ACC112 (cell line): Measurements from ENCODE around the gene PUS3.
"Not testable (repeated sequence)": the region's sequence is repeated elsewhere in the genome, so short reads cannot be mapped to it uniquely, and the experiment has no call there.

Source experiments
- H2AFZ ChIP-seq: fragments of 200-600 bp; sonication (generic); one replicate; pipeline ENCODE4 v1.6.0; 2017; ENCODE audit warnings: antibody characterized with exemption, low read length; ENCODE audit not compliant: unreplicated experiment
- H3K27ac ChIP-seq: fragments of 200-600 bp; sonication (generic); 2 replicates; pipeline ENCODE4 v1.5.1; 2014; ENCODE audit warnings: low read depth, mild to moderate bottlenecking, antibody characterized with exemption, low read length, moderate library complexity
- H3K27me3 ChIP-seq: fragments of 200-600 bp; sonication (generic); 2 replicates; pipeline ENCODE4 v1.6.1; 2014; ENCODE audit warnings: mild to moderate bottlenecking, antibody characterized with exemption, low read length, moderate library complexity, mixed read lengths; ENCODE audit not compliant: insufficient read depth
- H3K36me3 ChIP-seq: fragments of 200-600 bp; sonication (generic); 2 replicates; pipeline ENCODE4 v1.6.1; 2016; ENCODE audit warnings: mild to moderate bottlenecking, antibody characterized with exemption, low read length, moderate library complexity, mixed read lengths; ENCODE audit not compliant: insufficient read depth
- H3K4me1 ChIP-seq: fragments of 200-600 bp; sonication (generic); one replicate; pipeline ENCODE4 v1.6.1; 2016; ENCODE audit warnings: low read length, mixed read lengths; ENCODE audit not compliant: insufficient read depth, unreplicated experiment, control insufficient read depth
- H3K4me3 ChIP-seq: fragments of 200-600 bp; sonication (generic); 2 replicates; pipeline ENCODE4 v1.5.1; 2014; ENCODE audit warnings: mild to moderate bottlenecking, low read depth, low read length
- H3K79me2 ChIP-seq: fragments of 200-600 bp; sonication (generic); one replicate; pipeline ENCODE4 v1.6.0; 2016; ENCODE audit warnings: low read length; ENCODE audit not compliant: control insufficient read depth, unreplicated experiment, insufficient read depth

Gene PUS3

DNA sequence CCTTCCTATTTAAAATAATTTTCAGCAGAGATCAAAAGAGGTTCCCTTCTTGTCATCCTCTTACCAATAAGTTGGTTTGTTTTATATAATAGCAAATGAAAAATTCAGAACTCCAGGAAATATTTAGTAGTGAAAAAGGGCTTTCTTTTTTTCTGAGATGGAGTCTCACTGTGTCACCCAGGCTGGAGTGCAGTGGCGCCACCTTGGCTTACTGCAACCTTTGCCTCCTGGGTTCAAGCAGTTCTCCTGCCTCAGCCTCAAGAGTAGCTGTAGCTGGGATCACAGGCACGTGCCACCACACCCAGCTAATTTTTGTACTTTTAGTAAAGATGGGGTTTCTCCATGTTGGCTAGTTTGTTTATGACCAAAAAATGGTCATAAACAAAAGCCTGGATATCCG lies 11.6 kb upstream of the PUS3 start:
- not testable (repeated sequence) for H3K4me3 ChIP-seq, H3K36me3 ChIP-seq, H3K27ac ChIP-seq, H2AFZ ChIP-seq, H3K4me1 ChIP-seq, H3K79me2 ChIP-seq
- H3K27me3 ChIP-seq, result peaks cover 66% of the 10 kb centered on the region

- Histone ChIP-seq H3K36me3 (no peaks in the 10 kb centered on the region), H2AFZ (no peak overlapping the region), H3K4me3 (no peak overlapping the region)
Measured at GRCh38 chr11:125910226-125910849, 7.3 kb upstream of the PUS3 start.

GRCh38 chr11:125904678-125905077 lies 1.7 kb upstream of the PUS3 start:
- Histone ChIP-seq H3K4me1 (no peaks in the 10 kb centered on the region), H3K27me3 (peaks cover 52% of the 10 kb centered on the region), H2AFZ (no peak overlapping the region), H3K79me2 (peaks cover 11% of the 10 kb centered on the region), H3K4me3 (peak overlapping the region; percentile 85), H3K36me3 (peaks cover 8% of the 10 kb centered on the region), H3K27ac (no peak overlapping the region)

More at GRCh38 chr11:125910226-125910849, 7.3 kb upstream of the PUS3 start:
- Histone ChIP-seq H3K27ac (no peak overlapping the region), H3K4me1 (no peaks in the 10 kb centered on the region), H3K79me2 (no peaks in the 10 kb centered on the region), H3K27me3 (peaks cover 60% of the 10 kb centered on the region)

DNA sequence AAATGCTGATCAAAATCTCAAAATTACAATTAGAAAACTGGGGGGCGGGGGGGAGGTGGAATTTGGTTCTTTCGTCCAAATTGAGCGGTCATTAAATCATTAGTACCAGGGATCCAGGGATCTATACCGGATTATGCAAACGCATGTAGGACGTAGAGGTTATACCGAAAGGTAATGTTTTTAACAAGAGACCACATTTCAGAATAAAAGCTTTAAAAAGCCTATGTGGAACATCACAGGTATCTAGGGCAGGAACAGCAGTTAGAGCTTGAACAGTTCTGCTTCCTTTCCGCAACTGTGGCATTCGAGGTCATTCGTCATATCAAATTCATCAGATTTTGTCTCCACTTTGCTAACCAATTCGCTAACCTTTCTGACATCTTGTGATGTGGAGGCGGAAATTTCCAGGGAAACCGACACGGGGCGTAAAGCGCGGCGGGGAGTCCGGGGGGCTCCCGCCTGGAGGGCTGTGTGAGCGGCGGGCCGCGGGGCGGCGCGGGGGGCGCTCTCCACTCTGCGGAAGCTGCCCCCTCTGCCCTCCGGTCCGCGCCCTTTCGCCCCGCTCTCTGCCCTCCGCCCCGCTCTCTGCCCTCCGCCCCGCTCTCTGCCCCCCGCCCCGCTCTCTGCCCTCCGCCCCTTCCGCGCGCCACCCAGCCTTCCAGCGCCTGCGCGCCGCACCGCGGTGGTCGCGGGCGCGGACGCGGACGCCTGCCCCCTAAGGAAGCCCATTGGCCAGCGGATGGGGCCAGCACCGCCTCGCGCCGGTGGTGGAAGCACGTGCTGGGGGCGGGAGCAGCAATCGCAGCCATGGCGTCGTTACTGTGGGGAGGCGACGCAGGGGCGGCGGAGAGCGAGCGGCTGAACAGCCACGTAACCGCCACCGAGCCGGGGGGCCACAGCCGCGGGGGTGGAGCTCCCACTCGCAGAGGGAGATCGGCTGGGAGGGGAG lies 979 bp upstream of the PUS3 start, which contains the start of gene DDX25:
Gene DDX25 (plus strand): TSS at position 798 of the 949 bp plus-strand sequence. CDS start 10 bp downstream, at position 808.
- H3K79me2 ChIP-seq, result peaks cover 13% of the 10 kb centered on the region
- peaks cover 11% of the 10 kb centered on the region for H3K36me3 ChIP-seq
- H3K4me1 ChIP-seq, result no peaks in the 10 kb centered on the region
- H2AFZ ChIP-seq, result peak within 1 kb of the TSS; percentile 29
- H3K27me3 ChIP-seq, result peaks cover 49% of the 10 kb centered on the region
- no peak within 1 kb of the TSS for H3K27ac ChIP-seq
- peak within 1 kb of the TSS; percentile 85 for H3K4me3 ChIP-seq

DNA sequence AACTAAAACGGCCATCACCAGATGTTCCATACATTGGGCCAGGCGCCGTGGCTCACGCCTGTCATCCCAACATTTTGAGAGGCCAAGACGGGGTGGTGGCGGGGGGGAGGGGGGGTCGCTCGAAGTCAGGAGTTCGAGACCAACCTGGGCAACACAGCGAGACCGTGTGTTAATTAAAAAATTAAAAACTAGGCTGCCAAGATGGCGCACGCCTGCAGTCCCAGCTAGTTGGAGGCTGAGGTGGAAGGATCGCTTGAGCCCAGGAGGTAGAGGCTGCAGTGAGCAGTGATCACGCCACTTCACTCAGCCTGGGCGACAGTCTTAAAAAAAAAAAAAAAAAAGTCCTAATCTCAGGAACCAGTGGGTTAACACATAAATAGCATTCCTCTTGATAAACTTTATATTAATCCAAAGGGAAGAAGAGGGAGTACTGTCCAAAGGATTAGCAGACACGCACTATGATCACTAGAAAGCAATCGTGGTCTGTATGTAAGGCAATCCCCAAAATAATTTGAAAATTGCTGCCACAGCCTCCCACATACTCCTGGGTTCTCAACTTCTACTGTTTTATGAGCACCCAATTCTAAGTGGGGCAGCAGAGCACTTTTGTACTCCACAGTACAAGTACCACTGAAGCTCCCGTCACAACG lies 604 bp downstream of the PUS3 start:
- peaks cover 29% of the 10 kb centered on the region for H3K79me2 ChIP-seq
- H3K27ac ChIP-seq, result peak overlapping the region; percentile 6
- peak overlapping the region; percentile 96 for H2AFZ ChIP-seq

DNA sequence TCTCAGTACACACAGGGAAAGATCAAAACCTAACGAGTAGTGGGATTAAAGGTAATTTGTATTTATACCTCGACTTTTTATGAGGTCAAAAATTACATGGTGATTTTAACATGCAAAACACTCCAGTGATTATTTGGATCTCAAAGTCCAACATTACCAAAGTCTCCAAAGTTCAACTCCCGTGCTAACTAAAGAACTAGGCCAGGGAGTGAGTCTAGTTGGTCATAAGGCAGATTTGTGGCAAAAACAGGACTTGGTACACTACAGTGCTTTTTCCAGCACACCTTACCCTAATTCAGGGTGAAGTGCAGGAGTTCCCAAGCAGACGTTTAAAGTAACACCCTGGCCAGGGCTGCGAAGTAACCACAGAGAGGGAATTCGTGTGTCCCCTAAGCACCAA lies 1.1 kb downstream of the PUS3 start:
- Histone ChIP-seq H3K27me3 (peaks cover 31% of the 10 kb centered on the region), H3K4me1 (peaks cover 3% of the 10 kb centered on the region), H2AFZ (no peak overlapping the region), H3K27ac (no peak overlapping the region), H3K36me3 (peaks cover 17% of the 10 kb centered on the region), H3K79me2 (peaks cover 31% of the 10 kb centered on the region), H3K4me3 (peak overlapping the region; percentile 85; the same call in 1 of the 2 replicates)

More for the DNA sequence above, 604 bp downstream of the PUS3 start:
- Histone ChIP-seq H3K27me3 (peaks cover 33% of the 10 kb centered on the region), H3K4me1 (no peaks in the 10 kb centered on the region), H3K36me3 (peaks cover 17% of the 10 kb centered on the region), H3K4me3 (peak overlapping the region; percentile 85)

- Histone ChIP-seq H3K27ac (no peak overlapping the region), H3K4me3 (no peak overlapping the region), H2AFZ (no peak overlapping the region), H3K4me1 (peaks cover 48% of the 10 kb centered on the region), H3K36me3 (peaks cover 35% of the 10 kb centered on the region), H3K79me2 (peaks cover 89% of the 10 kb centered on the region), H3K27me3 (no peaks in the 10 kb centered on the region)
Measured at GRCh38 chr11:125892994-125893393, 10.0 kb downstream of the PUS3 start.

DNA sequence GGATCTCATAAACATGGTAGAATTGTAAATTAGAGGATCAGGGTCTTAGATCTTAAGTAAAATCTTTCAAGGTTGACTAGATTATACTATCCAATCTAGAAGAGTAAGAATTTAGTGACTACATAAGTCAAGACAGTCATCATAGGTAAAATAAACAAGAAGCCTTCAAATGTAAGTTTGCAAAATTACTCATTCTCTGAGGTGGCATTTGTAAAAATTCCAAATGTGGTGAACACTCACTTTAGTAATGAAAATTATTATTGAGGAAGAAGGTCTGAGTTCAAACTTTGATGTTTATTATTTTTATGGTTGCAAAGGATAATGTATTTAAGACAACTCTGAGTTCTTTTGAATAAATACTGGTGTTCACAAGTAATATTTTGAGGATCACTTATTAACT lies 10.9 kb downstream of the PUS3 start:
- no peaks in the 10 kb centered on the region for H3K27me3 ChIP-seq
- H3K4me3 ChIP-seq, result peak overlapping the region; percentile 22
- H3K36me3 ChIP-seq, result peaks cover 30% of the 10 kb centered on the region
- H3K27ac ChIP-seq, result peak overlapping the region; percentile 47
- H2AFZ ChIP-seq, result no peak overlapping the region
- peaks cover 85% of the 10 kb centered on the region for H3K79me2 ChIP-seq
- H3K4me1 ChIP-seq, result peaks cover 47% of the 10 kb centered on the region

DNA sequence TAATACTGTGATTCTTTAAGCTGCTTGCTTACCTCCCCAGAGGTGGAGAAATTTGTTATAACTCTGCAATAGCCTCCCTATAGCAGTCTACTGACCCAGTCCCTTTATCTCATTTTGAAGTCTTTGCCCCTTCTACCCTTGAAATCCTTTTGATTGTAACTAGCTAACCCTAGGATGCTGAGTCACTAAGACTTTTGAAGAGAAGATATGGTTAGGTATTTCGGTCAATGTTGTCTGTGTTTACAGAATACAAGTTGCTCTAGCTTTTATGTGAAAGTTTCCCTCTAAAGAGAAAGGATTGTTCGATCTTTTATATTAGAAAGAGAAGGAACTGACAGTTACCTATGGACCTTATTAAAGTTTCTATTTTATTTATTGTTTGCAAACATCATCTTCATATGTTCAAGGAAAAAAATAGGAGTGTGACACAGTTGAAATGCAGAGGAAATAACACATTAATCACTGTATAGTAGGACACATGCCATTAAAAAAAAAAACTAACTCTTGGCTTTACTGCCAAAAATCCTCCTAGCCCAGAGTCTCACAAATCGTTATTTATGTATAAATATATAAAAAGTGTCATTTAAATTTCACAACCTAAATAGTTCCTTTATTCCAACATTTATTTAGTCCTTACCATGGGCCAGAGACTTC lies 12.4 kb downstream of the PUS3 start:
- Histone ChIP-seq H2AFZ (no peak overlapping the region), H3K27ac (peak overlapping the region; percentile 47), H3K27me3 (no peaks in the 10 kb centered on the region), H3K4me1 (peaks cover 41% of the 10 kb centered on the region), H3K79me2 (peaks cover 77% of the 10 kb centered on the region), H3K4me3 (peak overlapping the region; percentile 36), H3K36me3 (peaks cover 26% of the 10 kb centered on the region)
